GM23338 (cell line): ENCODE results near the gene RPS19BP1.

Source experiments
- CREB1 ChIP-seq: fragments of 250-450 bp; sonication (Bioruptor Pico); IDR thresholded peaks from 2 replicates; pipeline ENCODE4 v1.5.0; 2020; ENCODE audit warnings: low read depth, mild to moderate bottlenecking, moderate library complexity
- CTCF ChIP-seq, 2 experiments: fragments of 200-600 bp in 1 of 2; sonication (generic) in 1 of 2; conservative IDR thresholded peaks; 2 replicates each; pipeline versions ENCODE4 v1.5.1 to v1.6.1; 2016 to 2017; ENCODE audit warnings: antibody characterized with exemption in 2 of 2, low read depth in 2 of 2, mild to moderate bottlenecking in 2 of 2, moderate library complexity in 1 of 2
- EZH2 ChIP-seq: fragments of 200-600 bp; sonication (generic); IDR thresholded peaks from one replicate; pipeline ENCODE4 v1.8.0; 2017; ENCODE audit warnings: antibody characterized with exemption, mild to moderate bottlenecking, low read depth; ENCODE audit not compliant: unreplicated experiment
- EZH2phosphoT487 ChIP-seq: fragments of 200-600 bp; sonication (generic); IDR thresholded peaks from one replicate; pipeline ENCODE4 v1.8.1; 2018; ENCODE audit warnings: antibody characterized with exemption; ENCODE audit not compliant: unreplicated experiment
- JUNB ChIP-seq: IDR thresholded peaks from one replicate; pipeline ENCODE4 v1.6.1; 2016; ENCODE audit warnings: antibody characterized with exemption; ENCODE audit not compliant: unreplicated experiment
- NANOG ChIP-seq: IDR thresholded peaks from 2 replicates; pipeline ENCODE4 v1.6.1; 2016; ENCODE audit warnings: antibody characterized with exemption, borderline replicate concordance
- POLR2AphosphoS5 ChIP-seq: IDR thresholded peaks from 2 replicates; pipeline ENCODE4 v1.6.1; 2016; ENCODE audit warnings: antibody characterized with exemption, low read depth
- STAT1 ChIP-seq: IDR thresholded peaks from one replicate; pipeline ENCODE4 v1.6.1; 2016; ENCODE audit warnings: antibody characterized with exemption; ENCODE audit not compliant: unreplicated experiment
- ZNF114 ChIP-seq: fragments of 250-450 bp; sonication (Bioruptor Pico); IDR thresholded peaks from 2 replicates; pipeline ENCODE4 v1.5.0; 2020; ENCODE audit warnings: mild to moderate bottlenecking, moderate library complexity
- ZNF331 ChIP-seq: fragments of 250-450 bp; sonication (Bioruptor Pico); IDR thresholded peaks from 2 replicates; pipeline ENCODE4 v1.5.0; 2020; ENCODE audit warnings: low read depth, mild to moderate bottlenecking, moderate library complexity
- ZNF462 ChIP-seq: fragments of 250-450 bp; sonication (Bioruptor Pico); IDR thresholded peaks from 2 replicates; pipeline ENCODE4 v1.5.0; 2020; ENCODE audit warnings: mild to moderate bottlenecking, moderate library complexity
- TF ChIP-seq, protein P1 (sequence below): IDR thresholded peaks from one replicate; pipeline ENCODE4 v1.6.1; 2018; ENCODE audit warnings: antibody characterized with exemption; ENCODE audit not compliant: unreplicated experiment
- TF ChIP-seq, protein P2 (sequence below): IDR thresholded peaks from 2 replicates; pipeline ENCODE4 v1.6.1; 2016; ENCODE audit warnings: antibody characterized with exemption

DNA sequence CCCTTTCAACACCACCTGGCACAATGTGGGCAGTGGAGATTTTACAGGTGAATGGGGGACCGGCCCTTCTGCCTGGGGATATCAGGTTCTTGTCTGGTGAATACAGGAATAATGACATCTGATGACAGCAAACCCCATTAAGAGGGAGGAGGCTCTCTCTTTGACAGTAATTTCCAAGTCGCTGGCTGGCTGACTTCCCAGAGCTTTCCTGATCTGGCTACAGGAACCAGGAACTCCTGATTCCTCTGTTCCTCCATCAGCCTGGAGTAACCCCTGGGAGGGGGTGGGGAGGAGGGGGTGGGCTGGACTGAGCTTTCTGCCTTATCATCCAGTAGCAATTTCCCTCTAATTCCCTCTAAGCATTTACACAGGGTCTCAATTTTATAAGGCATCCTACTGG lies 34.2 kb downstream of the RPS19BP1 start:
- TF ChIP-seq, protein P1, sequence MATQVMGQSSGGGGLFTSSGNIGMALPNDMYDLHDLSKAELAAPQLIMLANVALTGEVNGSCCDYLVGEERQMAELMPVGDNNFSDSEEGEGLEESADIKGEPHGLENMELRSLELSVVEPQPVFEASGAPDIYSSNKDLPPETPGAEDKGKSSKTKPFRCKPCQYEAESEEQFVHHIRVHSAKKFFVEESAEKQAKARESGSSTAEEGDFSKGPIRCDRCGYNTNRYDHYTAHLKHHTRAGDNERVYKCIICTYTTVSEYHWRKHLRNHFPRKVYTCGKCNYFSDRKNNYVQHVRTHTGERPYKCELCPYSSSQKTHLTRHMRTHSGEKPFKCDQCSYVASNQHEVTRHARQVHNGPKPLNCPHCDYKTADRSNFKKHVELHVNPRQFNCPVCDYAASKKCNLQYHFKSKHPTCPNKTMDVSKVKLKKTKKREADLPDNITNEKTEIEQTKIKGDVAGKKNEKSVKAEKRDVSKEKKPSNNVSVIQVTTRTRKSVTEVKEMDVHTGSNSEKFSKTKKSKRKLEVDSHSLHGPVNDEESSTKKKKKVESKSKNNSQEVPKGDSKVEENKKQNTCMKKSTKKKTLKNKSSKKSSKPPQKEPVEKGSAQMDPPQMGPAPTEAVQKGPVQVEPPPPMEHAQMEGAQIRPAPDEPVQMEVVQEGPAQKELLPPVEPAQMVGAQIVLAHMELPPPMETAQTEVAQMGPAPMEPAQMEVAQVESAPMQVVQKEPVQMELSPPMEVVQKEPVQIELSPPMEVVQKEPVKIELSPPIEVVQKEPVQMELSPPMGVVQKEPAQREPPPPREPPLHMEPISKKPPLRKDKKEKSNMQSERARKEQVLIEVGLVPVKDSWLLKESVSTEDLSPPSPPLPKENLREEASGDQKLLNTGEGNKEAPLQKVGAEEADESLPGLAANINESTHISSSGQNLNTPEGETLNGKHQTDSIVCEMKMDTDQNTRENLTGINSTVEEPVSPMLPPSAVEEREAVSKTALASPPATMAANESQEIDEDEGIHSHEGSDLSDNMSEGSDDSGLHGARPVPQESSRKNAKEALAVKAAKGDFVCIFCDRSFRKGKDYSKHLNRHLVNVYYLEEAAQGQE, result no peak
- TF ChIP-seq, protein P2, sequence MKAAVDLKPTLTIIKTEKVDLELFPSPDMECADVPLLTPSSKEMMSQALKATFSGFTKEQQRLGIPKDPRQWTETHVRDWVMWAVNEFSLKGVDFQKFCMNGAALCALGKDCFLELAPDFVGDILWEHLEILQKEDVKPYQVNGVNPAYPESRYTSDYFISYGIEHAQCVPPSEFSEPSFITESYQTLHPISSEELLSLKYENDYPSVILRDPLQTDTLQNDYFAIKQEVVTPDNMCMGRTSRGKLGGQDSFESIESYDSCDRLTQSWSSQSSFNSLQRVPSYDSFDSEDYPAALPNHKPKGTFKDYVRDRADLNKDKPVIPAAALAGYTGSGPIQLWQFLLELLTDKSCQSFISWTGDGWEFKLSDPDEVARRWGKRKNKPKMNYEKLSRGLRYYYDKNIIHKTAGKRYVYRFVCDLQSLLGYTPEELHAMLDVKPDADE, result no peak
- no peak for TF ChIP-seq EZH2
- no peak for TF ChIP-seq CTCF (conservative IDR thresholded peaks at IDR 0.05; ENCODE audit: low read depth in 2 of 2)
- no peak for TF ChIP-seq EZH2phosphoT487
- no peak for TF ChIP-seq ZNF114
- no peak for TF ChIP-seq POLR2AphosphoS5
- no peak for TF ChIP-seq ZNF331 (CRISPR knock-in tag)
- no peak for TF ChIP-seq JUNB
- TF ChIP-seq CREB1 (CRISPR knock-in tag), result no peak
- no peak for TF ChIP-seq STAT1
- TF ChIP-seq NANOG, result no peak
- no peak for TF ChIP-seq ZNF462
